PC-9 (cell line): ENCODE measurements around the gene OR6Q1.
"Not testable (repeated sequence)": the region's sequence is repeated elsewhere in the genome, so short reads cannot be mapped to it uniquely, and the experiment has no call there.

Source experiments
- CTCF ChIP-seq: fragments of 200-600 bp; sonication (generic); conservative IDR thresholded peaks from 2 replicates; pipeline ENCODE4 v1.6.1; 2017; ENCODE audit warnings: mixed run types, antibody characterized with exemption, mild to moderate bottlenecking, moderate library complexity
- EZH2 ChIP-seq: fragments of 200-600 bp; sonication (generic); IDR thresholded peaks from 2 replicates; pipeline ENCODE4 v1.8.0; 2017; ENCODE audit warnings: antibody characterized with exemption, low read depth

- not testable (repeated sequence) for TF ChIP-seq CTCF, EZH2
Measured at GRCh38 chr11:57999523-57999922, 31.2 kb upstream of the OR6Q1 start.
